Hematopoietic multipotent progenitor cell treated with erythropoietin and hydrocortisone succinate and interleukin-3 and kit ligand, for 17 days (in vitro differentiated cells): Measurements from ENCODE around the gene ARHGEF4.

Source experiments
- DNase-seq: peaks from one replicate; pipeline ENCODE4 v3.0.0-alpha.2; 2015; ENCODE audit warnings: low spot score

The ARHGEF4 gene

DNA sequence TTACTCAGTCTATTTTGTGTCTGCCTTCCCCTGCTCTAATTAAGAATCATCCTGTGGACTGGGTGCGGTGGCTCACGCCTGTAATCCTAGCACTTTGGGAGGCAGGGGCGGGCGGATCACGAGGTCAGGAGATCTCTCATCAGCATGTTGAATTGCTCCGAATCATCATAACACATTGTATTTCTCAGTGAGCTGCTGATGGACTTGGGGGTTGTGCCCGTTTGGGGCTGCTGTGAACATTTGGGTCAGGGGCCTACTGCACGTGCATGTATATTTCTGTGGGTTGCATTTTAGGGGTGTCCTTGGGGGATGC lies 84.4 kb downstream of the ARHGEF4 start:
- no peak for DNase-seq

DNA sequence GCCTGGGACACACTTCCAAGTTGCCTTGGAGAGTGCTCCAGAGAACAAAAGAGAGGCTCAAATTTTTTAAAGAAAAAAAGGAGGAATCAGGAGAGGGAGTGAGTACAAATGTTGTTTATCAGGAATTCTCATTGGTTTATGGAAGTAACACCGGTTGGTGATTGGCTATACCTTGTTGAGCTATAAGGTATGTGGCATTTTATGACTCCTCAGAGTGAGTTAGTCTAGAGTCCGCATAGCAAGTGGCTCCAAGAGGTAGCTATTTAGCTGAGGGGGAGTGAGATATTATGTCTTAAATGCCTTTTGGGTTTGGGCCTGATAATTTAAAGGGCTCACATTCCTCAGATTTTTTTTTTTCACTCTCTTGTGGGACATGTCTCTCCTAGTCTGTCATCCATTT lies 85.7 kb downstream of the ARHGEF4 start:
- no peak for DNase-seq

DNA sequence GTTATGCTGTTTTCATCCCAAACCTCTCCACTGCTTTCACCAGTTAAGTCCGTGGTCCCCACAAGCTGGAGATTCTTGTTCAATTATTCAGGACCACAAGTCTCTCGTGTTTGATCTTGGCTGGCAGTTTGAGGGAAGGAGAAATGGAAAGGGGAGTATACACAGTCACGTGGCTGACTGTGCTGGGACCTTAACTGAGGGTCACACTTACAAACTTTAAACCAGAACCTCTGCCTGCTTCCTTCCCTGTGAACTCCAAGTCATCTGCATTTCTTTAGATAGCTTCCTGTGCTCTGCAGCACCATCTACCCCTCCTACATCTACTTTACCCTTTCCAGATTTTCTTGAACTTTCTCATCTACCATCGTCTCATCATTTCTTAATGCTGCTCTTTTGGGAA lies 91.7 kb downstream of the ARHGEF4 start:
- no peak for DNase-seq

DNA sequence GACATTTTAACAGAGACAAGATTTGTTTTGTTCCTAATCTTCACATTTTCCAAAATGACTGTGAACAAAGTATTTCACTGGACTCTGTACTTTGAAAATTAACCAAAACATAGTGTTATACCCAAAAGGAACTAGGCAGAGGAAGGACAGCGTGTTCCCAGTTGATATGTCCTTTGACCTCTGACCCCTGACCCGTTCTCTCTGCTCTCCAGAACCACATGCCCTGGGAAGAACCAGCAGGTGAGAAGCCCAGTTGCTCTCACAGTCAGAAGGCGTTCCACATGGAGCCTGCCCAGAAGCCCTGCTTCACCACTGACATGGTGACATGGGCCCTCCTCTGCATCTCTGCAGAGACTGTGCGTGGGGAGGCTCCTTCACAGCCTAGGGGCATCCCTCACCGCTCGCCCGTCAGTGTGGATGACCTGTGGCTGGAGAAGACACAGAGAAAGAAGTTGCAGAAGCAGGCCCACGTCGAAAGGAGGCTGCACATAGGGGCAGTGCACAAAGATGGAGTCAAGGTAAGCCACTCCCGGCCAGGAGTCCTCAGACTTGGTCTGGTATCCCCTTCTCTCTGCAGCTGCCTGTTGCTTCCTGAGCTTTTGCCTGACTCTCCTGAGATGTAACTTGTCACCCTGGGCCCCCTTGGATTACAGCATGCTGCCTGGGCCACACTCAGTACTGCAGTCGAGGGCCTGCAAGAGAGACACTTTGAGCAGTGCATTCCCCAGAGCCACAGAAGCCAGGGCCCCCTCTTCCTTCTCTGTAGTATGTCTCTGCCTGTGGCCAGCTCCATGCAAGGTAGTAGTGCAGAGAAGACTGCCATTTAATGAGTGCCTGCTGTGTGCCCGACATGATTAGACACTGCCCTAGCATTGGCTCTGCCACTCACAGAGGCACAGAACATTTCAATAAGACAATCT lies 94.3 kb downstream of the ARHGEF4 start:
- no peak for DNase-seq

- no peak for DNase-seq
Observed at GRCh38 chr2:130933501-130933900, 96.8 kb downstream of the ARHGEF4 start.

- DNase-seq, result no peak
Observed at GRCh38 chr2:130936451-130936850, 99.7 kb downstream of the ARHGEF4 start.

GRCh38 chr2:130947967-130948366 lies 111.3 kb downstream of the ARHGEF4 start:
- no peak for DNase-seq

DNA sequence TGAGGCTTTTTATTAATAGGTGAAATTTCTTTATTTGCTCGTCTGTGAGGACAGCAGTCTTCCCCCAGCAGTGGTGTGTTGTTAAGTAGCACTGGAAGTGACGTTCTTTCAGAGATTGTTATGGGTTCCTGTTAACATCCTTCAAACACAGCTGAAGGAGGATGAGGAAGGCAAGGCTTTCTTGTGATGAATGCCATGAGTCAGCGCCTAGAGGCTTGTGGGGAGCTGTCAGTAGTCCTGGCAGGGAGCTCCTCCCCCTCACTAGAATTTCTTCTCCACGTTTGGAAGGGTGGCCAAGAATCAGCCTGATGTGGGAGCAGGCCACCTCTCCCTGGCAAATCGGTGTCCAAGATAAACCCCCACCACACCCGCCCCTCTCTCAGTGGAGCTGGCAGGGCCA lies 113.2 kb downstream of the ARHGEF4 start:
- DNase-seq, result no peak

DNA sequence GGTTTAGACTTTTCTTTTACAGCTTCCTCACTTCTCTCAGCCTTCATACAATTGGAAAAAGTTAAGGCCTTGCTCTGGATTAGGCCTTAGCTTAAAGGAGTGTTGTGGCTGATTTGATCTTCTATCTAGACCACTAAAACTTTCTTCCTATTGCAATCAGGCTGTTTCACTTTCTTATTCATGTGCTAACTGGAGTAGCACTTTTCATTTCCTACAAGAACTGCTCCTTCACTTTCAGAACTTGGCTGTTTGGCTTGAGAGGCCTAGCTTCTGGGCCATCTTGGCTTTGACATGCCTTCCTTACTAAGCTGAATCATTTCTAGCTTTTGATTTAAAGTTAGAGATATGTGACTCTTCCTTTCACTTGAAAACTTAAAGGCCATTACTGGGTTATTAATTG lies 114.3 kb downstream of the ARHGEF4 start:
- DNase-seq, result no peak

GRCh38 chr2:130954873-130955272 lies 118.2 kb downstream of the ARHGEF4 start:
- DNase-seq, result no peak

- no peak for DNase-seq
Observed at GRCh38 chr2:130957915-130958314, 121.2 kb downstream of the ARHGEF4 start.

DNA sequence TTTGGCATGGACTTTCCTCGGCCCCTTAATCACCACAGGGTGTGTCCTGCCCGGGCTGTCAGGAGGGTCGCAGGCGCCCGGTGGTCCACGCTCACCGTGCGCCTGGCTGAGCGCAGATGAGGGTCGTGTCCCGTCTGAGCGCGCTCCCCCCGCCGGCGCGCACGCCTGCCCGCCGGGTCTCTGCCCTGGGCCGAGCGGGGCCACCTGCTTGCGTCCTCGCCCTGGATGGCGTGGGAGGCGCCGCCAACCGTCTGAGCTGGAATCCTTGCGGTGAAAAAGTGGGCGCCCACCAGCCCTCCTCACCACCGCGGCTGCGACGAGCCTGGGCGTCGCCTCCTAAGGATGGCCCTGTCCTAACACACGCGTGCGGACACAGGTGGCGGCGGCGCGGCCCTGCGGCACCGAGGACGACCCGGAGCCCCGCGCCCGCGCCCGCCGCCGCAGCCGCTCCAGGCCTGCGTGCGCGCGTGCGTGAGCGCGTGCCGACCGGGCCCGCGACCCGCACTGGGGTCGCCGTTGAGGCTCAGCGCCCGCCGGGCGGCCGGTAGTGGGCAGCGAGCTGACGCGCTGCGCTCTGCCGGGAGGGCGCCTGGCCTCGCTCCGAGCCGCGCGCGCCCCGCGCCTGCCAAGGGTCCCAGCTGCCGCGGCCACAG lies 126.6 kb downstream of the ARHGEF4 start:
- DNase-seq, result no peak

GRCh38 chr2:130963849-130964793 lies 127.4 kb downstream of the ARHGEF4 start:
- no peak for DNase-seq

DNA sequence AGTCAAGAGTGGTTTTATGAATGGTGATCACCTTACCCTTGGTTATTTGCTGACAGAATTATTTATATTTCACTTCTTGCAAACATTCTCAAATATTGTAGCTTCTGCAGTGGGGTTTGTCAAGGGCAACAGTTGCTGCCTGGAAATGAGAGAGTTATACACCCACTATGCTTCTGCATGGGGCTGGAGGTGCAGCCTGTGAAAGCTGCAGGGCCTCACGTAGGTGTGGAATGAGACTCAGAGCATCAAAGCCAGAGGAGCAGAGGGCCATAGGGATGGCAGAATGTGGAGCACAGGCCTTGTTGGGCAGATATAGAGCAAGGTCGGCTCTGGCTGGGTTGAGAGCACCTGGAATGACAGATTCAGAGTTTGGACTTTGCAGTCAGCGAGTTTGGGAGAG lies 128.2 kb downstream of the ARHGEF4 start:
- no peak for DNase-seq

DNA sequence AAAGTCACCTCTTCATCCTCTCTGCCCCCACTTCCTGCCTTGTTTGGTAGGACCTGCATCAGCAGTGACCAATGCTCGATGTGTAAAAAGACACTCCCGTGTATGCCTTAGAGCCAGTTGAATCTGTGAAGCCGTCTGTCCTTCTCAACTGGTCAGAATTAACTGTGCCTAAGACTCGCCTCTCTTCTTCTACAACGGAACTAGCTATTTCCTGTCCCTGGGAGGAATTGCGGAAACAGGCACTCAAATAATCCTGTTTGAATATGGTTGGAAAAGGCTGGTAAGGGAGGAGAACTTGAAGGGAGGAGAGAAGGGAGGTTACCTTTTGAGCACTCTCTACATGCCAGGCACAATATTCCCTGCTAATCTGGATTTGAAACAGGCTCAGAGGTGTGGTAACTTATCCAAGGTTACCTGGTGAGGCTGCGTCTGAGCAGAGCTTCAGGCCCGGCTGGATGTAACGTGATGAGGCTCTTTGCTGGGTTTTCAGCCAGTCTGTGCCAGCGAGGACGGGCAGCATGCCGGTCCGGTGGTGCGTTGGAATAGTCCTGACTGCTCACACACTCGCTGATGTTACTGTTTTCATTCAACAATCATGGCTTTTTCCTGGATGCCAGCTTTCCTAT lies 129.5 kb downstream of the ARHGEF4 start:
- DNase-seq, result no peak

DNA sequence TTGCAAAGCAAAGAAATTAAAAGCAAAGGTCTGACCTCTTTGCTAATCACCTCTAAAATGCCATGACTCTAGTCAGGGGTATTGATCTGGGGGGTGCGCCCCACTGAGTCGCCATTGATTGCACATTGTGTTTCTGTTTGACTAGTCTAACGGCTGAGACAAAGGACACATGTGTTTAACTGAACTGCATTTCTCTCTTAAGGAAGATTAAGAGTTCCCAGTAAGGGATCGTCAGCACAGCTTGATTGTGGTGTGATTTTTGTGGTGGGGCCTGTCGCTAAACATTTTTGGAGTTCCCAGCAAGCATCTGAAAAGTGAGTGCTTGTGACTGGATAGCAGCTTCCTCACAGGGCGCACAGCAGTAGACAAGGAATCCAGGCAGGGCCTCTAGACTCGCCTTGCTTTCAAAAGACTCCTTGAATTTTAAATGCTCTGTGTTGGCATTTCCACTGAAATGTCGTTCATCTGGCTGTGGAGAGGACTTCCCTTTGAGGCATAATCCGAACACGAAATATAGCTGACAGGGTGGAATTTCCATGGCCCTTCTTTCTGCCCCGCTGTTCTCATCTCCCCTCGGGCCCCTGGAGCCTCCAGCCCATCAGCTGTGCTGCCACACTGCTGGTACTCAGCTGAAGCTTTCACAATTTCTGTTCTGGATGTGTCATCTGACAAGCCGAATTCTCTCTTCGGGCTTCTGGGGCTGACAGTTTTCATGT lies 130.2 kb downstream of the ARHGEF4 start:
- no peak for DNase-seq

DNA sequence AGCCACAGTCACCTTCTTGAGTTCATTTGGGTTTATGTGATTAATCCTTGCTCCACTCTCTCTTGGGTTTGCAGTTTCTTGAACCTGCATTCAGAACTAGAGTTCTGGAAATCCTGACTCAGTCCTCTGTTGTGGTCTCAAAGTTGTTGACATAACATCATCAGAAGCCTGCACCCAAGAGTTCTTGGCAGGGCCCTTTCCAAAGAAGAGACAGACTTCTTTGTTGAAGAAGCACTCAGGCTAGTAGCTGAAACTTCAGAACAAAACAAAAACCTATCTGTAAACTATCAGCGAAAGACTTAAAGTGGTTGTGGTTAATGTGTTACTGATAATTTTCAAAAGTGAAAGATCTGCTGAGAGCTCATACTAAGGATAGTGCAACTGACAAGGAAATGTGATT lies 135.7 kb downstream of the ARHGEF4 start:
- no peak for DNase-seq

GRCh38 chr2:130975729-130976128 lies 139.0 kb downstream of the ARHGEF4 start:
- no peak for DNase-seq

DNA sequence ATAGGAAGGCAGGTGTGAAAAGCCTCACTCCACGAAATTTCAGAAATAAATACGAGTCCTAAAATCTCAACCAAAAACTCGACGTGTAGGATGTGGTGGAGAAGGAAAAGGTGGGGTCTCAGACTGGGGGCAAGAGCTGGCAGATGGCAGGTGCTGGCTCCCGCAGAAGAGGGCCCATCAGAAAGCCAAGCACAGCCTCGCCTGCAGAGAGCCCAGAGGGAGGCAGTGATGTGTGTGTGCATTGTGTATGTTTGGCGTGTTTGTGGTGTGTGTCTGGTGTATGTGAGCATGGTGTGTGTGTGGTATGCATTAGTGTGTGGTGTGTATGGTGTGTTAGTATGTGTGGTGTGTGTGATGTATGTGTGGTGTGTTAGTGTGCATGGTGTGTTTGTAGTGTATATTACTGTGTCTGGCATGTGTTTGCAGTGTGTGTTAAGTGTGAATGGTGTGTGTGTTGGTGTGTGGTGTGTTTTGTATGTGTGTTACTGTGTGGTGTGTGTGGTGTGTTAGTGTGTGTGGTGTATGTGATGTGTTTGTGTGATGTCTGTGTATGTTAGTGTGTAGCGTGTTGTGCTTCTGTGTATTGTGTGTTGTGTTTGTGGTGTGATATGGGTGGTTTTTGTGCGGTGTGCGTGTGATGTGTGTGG lies 140.0 kb downstream of the ARHGEF4 start:
- DNase-seq, result no peak

GRCh38 chr2:130977461-130978050 lies 140.8 kb downstream of the ARHGEF4 start:
- no peak for DNase-seq

DNA sequence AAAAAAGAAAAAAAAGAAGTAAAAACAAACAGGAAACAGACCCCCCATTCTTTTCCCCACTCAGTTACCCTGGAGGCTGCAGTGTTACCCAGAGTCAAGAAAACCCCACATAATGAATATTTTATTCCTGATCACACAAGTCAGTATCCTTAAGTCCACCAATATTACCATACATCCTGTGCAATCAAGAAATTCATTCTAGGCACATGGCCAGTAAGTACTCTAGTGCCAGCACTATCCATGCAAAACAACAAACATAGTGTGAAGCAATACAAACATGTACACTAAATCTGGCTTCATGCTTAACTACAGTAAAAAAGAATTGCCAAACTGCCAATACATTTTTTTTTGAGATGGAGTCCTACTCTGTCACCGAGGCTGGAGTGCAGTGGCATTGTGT lies 145.0 kb downstream of the ARHGEF4 start:
- DNase-seq, result no peak
